T follicular helper cell (primary cell): ENCODE measurements around the gene GNG12.

Source experiments
- DNase-seq: peaks from one replicate; pipeline ENCODE4 v3.0.0-alpha.2; 2020; ENCODE audit warnings: low read depth

Gene GNG12

GRCh38 chr1:67705735-67706453 is 127.4 kb downstream of the GNG12 start:
- no peak for DNase-seq

GRCh38 chr1:67704351-67704750 is 128.9 kb downstream of the GNG12 start:
- no peak for DNase-seq

GRCh38 chr1:67701876-67702275 is 131.4 kb downstream of the GNG12 start:
- no peak for DNase-seq

GRCh38 chr1:67700692-67701410 is 132.4 kb downstream of the GNG12 start:
- no peak for DNase-seq

GRCh38 chr1:67700220-67700619 is 133.0 kb downstream of the GNG12 start:
- no peak for DNase-seq

- DNase-seq, result no peak
These were observed 136.6 kb downstream of the GNG12 start for GRCh38 chr1:67696708-67697107.

- no peak for DNase-seq
These were observed 137.3 kb downstream of the GNG12 start for GRCh38 chr1:67695963-67696362.

- DNase-seq, result no peak
These were observed 141.6 kb downstream of the GNG12 start for GRCh38 chr1:67691712-67692111.

- DNase-seq, result no peak
These were observed 142.9 kb downstream of the GNG12 start for GRCh38 chr1:67690411-67690810.

- DNase-seq, result no peak
These were observed 143.3 kb downstream of the GNG12 start for GRCh38 chr1:67690018-67690363.

- no peak for DNase-seq
These were observed 143.8 kb downstream of the GNG12 start for GRCh38 chr1:67689267-67690017.

GRCh38 chr1:67688526-67689219 is 144.6 kb downstream of the GNG12 start:
- DNase-seq, result no peak

- DNase-seq, result no peak
These were observed 145.6 kb downstream of the GNG12 start for GRCh38 chr1:67687649-67688048.

- DNase-seq, result no peak
These were observed 146.1 kb downstream of the GNG12 start for GRCh38 chr1:67687198-67687545.

GRCh38 chr1:67686267-67687197 is 146.7 kb downstream of the GNG12 start:
- DNase-seq, result peak; percentile 50

- DNase-seq, result peak; percentile 32
These were observed 147.6 kb downstream of the GNG12 start for GRCh38 chr1:67685558-67686266.

- DNase-seq, result peak; percentile 92
These were observed 148.2 kb downstream of the GNG12 start, which contains the start of gene GADD45A for GRCh38 chr1:67685067-67685557. GADD45A (plus strand) TSS chr1:67685201; CDS start chr1:67685495, 294 bp downstream.

GRCh38 chr1:67684526-67685066 is 148.7 kb downstream of the GNG12 start:
- DNase-seq, result no peak

GRCh38 chr1:67683766-67684525 is 149.3 kb downstream of the GNG12 start:
- DNase-seq, result no peak
